Stimulated activated CD8-positive, alpha-beta memory T cell treated with anti-CD3 and anti-CD28 coated beads, Interleukin-4, amount 100 ng/mL, for 1 hour (primary cell): Measurements from ENCODE around the gene NOC2L.
"Not testable (repeated sequence)": the region's sequence is repeated elsewhere in the genome, so short reads cannot be mapped to it uniquely, and the experiment has no call there.

Source experiments
- DNase-seq, 2 donors: peaks; one replicate each; pipeline ENCODE4 v3.0.0-alpha.2; 2020; ENCODE audit warnings: low read depth in 2 of 2, low spot score in 1 of 2

The NOC2L gene

GRCh38 chr1:994546-994945 lies 35.5 kb upstream of the NOC2L start:
- not testable (repeated sequence) for DNase-seq

- DNase-seq = no peak
Observed at GRCh38 chr1:993379-993995, 34.4 kb upstream of the NOC2L start.

GRCh38 chr1:992362-992761 lies 33.3 kb upstream of the NOC2L start:
- DNase-seq = no peak

DNA sequence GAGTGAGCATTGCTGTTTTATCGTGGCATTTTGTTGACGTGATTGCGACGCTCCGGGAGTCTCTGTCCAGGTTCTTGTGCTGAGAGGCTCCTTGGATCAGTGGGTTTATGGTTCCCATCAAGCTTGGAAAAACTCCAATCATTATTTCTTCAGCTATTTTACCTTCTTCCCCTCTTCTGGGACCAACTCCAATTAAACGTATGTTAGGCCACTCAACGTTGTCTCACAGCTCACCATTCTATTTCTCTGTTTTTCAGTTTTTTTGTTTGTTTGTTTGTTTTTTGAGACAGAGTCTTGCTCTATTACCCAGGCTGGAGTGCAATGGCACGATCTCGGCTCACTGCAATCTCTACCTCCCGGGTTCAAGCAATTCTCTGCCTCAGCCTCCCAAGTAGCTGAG lies 32.8 kb upstream of the NOC2L start:
- DNase-seq = no peak

GRCh38 chr1:991275-991674 lies 32.2 kb upstream of the NOC2L start:
- not testable (repeated sequence) for DNase-seq

GRCh38 chr1:988061-988460 lies 29.0 kb upstream of the NOC2L start:
- not testable (repeated sequence) for DNase-seq

DNA sequence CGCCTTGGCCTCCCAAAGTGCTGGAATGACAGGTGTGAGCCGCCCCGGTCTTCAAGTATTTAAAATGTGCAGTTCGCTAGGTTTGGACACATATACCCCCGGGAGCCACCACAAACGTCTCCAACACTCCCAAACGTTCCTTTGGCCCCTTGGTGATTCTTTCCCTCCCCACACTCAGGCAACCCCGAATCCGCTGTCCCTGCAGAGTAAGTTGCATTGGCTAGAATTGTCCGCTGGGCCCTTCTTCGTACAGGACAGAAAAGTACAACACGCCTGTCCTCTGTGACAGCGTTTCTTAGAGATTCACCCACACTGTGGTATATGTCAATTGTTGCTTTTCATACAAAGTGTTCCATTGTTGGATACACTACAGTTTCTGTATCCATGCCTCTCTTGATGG lies 26.1 kb upstream of the NOC2L start:
- DNase-seq = no peak

DNA sequence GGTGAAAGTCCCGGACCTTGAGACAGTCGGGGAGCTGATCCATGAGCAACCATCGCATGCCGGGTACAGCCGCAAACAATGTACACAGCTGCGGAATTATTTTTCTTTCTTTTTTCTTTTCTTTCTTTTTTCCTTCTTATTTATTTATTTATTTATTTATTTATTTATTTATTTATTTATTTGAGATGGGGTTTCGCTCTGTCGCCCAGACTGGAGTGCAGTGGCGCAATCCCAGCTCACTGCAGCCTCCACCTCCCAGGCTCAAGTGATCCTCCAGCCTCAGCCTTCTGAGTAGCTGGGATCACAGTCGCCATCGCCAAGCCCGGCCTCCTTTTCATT lies 25.4 kb upstream of the NOC2L start:
- no peak for DNase-seq

DNA sequence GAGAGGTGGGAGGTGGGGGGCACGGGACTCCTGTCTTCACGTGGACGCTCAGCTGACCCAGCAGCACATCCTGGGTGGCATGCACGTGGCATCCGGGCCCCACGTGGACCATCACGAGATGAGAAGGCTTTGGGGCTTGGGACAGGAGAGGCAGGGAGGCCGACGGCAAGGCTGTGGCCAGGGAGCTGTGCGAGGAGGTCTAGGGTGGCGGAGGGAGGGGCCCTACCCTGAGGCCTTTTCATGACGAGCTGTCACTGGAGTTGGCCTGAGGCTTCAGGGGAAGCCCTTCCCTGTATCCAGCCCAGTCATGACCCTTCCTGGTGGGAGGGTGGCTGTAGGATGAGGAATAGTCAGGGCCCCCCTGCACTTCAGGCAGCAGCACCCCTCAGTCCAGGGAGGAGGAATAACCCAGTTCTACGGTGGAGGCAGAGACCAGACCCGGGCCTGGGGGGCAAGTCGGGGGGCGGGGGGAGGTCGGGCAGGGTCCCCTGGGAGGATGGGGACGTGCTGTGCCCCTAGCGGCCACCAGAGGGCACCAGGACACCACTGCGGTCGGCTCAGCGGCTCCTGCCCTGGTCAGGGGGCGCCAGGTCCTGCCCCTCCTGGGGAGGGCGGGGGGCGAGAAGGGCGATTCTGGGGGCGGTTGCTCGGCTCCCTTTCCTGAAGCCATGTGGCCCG lies 24.9 kb upstream of the NOC2L start:
- DNase-seq = peak in 1 of 2 donors; percentile 41

GRCh38 chr1:982765-983436 lies 23.8 kb upstream of the NOC2L start:
- no peak for DNase-seq

DNA sequence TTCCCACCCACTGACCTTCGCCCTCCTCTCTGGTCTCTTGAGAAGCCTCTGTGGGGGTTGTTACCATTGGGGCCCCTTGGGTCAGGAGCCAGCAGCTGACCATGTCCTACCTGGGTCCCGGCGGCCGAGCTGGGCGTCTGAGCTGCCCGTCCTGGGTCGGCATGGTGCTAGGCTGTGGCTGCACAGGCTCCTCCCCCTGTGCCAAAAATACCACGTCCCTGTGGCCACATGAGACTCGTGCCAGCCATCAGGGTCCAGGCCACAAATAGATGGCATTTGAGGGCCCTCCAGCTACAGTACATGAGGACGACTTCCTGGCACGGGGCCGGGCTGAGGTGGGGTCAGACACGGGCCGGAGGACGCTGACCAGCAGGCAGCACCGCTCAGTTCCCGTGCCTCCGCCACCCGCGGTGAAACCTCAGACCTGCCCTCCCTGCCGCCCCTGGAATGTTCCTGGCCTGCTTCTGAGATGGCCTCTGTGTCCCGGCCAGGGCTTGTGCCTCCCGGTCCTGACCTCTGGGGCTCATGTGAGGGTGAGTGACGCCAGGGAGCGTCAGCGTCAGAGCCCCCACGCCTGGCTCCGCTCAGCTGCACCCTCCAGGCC lies 23.0 kb upstream of the NOC2L start, which contains the start of gene PERM1:
TSS of gene PERM1 (minus strand) at position 139 of the 604 bp plus-strand sequence. CDS start 1,064 bp downstream, outside the sequence.
- DNase-seq = no peak

DNA sequence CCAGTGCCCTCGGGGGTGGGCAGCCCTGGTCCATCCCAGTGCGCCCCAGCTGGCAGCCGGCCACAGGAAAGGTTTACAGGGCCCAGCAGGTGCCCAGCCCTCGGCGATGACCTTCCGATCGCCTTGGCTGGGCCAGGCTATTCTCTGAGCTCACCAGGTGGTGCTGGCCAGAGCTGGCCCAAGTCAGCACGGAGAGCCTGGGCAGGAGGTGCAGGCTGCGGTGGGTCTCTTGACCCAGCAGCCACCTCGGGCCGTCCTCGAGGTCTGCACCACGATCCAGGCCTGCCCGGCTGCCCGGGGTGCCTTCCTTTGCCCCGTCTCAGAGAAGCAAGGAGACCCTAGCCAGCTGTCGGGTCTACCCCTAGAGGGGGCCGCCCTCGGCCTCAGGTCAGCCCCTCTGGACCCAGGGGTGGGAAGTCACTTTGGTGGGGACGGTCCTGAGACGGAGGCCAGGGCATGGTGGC lies 22.5 kb upstream of the NOC2L start:
- DNase-seq = no peak

DNA sequence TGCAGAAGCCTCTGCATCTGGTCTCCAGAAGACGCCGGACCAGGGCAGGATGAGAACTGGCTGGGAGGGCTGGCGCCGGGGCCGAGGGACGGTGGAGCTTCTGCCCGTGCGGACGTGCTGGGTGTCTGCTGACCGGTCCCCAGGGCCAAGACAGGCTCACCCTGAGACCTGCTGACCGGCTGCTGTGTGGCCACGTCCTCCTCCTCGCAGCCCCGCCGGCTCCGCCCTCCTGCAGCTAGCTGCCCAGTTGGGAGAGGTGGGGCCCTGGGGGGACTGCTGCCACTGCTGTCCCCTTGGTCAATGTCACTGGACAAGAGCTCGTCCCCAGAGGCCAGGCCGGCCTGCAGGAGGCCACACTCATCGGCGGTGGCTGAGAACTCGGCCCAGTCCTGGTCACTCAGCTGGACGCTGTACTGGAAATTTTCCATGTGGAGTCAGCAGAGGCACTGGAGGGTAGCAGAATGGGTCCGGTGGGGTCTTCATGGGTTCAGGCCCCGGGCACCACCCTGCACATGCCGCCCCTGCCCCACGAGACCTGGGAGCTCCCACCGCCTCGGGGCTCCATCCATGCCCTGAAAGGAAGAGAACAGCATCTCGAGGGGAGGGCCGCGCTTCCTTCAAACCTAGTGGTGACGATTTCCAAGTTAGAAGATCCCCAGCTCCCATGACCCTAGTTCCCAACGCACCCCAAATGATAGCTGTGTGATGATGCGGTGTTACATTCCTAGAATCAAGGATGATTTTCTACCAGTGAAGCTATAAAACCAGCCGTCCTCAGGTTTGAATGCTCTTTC lies 21.7 kb upstream of the NOC2L start:
- no peak for DNase-seq

GRCh38 chr1:980137-980571 lies 21.1 kb upstream of the NOC2L start:
- DNase-seq = no peak

GRCh38 chr1:979744-980072 lies 20.7 kb upstream of the NOC2L start:
- no peak for DNase-seq

DNA sequence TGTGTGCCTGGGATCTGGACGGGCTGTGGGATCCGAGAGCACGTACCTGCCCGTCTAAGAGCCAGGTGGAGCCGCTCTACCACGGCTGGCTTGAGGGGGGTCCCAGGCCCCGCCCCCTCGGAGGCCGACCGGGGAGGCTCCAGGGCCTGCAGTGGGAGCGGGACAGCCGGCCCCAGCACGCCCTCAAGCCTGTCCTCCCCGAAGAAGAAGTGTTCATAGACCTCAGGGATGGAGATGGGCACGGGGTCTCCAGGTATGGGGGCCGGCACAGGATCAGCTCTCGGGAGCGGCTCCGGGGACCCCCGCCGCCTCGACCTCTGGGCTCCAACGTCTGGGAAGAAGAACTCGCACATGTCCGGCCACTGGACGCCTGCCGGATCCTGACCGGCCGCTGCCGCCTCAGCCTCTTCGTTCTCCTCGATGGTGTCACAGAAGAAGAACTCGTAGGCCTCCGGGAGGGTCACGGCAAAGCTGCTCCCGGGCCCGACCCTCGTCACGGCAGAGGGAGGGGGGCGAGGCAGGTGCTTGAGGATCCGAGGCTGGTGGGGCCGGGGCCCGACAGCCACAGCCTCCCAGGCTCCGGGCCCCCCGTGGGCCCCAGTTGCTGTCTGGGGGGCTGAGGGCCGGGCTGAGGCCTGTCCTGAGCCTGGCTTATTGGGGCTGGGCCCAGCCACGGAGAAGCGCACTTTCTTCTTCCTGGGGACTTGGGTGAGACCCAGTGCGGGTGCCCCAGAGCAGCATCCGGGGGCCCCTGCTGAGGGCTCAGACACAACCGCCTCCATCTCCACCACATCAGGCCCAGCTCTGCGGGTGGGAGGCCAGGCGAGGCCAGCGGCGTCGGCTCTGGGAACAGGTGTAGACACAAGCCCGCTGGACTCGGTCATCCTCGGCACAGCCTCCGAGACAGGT lies 20.0 kb upstream of the NOC2L start:
- no peak for DNase-seq

DNA sequence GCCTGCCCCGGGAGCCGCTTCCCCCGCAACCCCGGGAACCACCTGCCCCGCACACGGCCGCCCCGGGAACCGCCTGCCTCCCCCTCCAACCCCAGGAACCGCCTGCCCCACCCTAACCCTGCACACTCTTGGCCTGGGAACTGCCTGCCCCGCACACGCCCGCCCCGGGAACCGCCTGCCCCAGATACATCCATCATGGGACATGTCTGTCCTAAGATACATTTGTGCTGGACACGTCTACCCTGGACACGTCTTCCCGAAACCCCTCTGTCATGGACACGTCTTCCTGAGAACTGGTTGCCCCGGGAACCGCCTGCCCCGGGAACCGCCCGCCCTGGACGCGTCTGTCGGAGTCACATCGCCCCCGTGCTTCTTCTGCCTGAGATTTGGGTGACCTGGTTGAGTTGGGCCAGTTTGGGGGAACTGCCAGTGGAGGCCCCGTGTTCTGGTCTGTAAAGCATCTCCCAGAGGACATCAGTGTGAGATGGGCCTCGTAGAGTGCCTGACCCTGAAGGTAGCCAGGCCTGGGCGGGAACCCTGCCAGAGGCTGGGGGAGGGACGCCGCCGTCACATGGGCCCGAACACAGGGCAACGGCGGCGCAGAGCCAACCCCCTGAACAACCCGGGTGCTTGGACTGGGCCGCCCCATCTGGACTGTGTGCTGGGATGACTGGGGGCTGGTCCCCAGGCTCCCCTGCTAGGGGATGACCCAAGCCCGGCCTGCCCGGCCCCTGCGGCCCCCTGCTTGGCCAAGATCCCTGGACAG lies 19.2 kb upstream of the NOC2L start:
- no peak for DNase-seq

- not testable (repeated sequence) for DNase-seq
Observed at GRCh38 chr1:976791-977190, 17.7 kb upstream of the NOC2L start.

GRCh38 chr1:975896-976683 lies 17.0 kb upstream of the NOC2L start:
- DNase-seq = peak in 1 of 2 donors; percentile 52
